Esophagus squamous epithelium (tissue), 5 donors: ENCODE data around the gene ZNF273. TPM values are rescaled to one million over a fixed set of nuclear protein-coding genes. Genes with fewer than 3 reads are reported as not detected.
"Not testable (repeated sequence)": the region's sequence is repeated elsewhere in the genome, so short reads cannot be mapped to it uniquely, and the experiment has no call there.

Experiments used
- DNase-seq: peaks from one replicate; lab custom pipeline; 2025; lab: John Stamatoyannopoulos, UW
- H3K27ac ChIP-seq, 4 donors: fragments of 200-600 bp; sonication (generic); one replicate each; pipeline ENCODE4 v1.5.1; 2016 to 2019; ENCODE audit warnings: mild to moderate bottlenecking in 1 of 4
- H3K27me3 ChIP-seq, 4 donors: fragments of 200-600 bp; sonication (generic); 1 replicate in 3 of 4; 2 replicates in 1 of 4; pipeline versions ENCODE4 v1.5.1 to v1.6.0; 2017 to 2021; ENCODE audit warnings: antibody characterized with exemption in 1 of 4
- H3K36me3 ChIP-seq, 3 donors: fragments of 200-600 bp; sonication (generic); one replicate each; pipeline ENCODE4 v1.5.1; 2016 to 2019
- H3K4me1 ChIP-seq, 3 donors: fragments of 200-600 bp; sonication (generic); one replicate each; pipeline ENCODE4 v1.5.1; 2017 to 2019
- H3K4me3 ChIP-seq, 4 donors: fragments of 200-600 bp; sonication (generic); 1 replicate in 3 of 4; 2 replicates in 1 of 4; pipeline ENCODE4 v1.5.1; 2016 to 2019; ENCODE audit warnings: mild to moderate bottlenecking in 2 of 4, moderate library complexity in 1 of 4
- H3K9me3 ChIP-seq, 3 donors: fragments of 200-600 bp; sonication (generic); one replicate each; pipeline ENCODE4 v1.5.1; 2016 to 2019
- CTCF ChIP-seq, 6 experiments: fragments of 450-650 bp in 4 of 6; fragments of 200-600 bp in 2 of 6; sonication (generic) in 2 of 6; IDR thresholded peaks; one replicate each; pipeline ENCODE4 v1.5.1; 2016 to 2019; ENCODE audit warnings: antibody characterized with exemption in 6 of 6, mild to moderate bottlenecking in 4 of 6, moderate library complexity in 4 of 6
- POLR2A ChIP-seq, 4 donors: fragments of 450-650 bp; IDR thresholded peaks; one replicate each; pipeline ENCODE4 v1.6.1; 2017; ENCODE audit warnings: antibody characterized with exemption in 4 of 4, mild to moderate bottlenecking in 4 of 4, moderate library complexity in 3 of 4
- WGBS, 2 donors: methylation state at CpG; one replicate each; pipeline ENCODE4 v1.1.5; 2018; 5-methylcytosine and 5-hydroxymethylcytosine counted together
- intact Hi-C: fragments of 100-400 bp; cut with DNase I; formaldehyde crosslinking; loops from one replicate; pipeline ENCODE4 v1.15.0; 2022
- total RNA-seq, 4 donors: library from RNA; depleted of rRNA; stranded (reverse); fragments of >200 nt; gene quantifications; one replicate each; pipeline ENCODE4 v1.1.0, GENCODE V29; 2016
- donor health status: DM: yes; HTN: yes; CAD: no.

ZNF273 gene
- total RNA-seq, 4 donors from 2014 or later: 8.0 to 43.3 (median 14.0) TPM

GRCh38 chr7:64907641-64908326 is 4.7 kb downstream of the ZNF273 start:
- TF ChIP-seq CTCF (IDR thresholded peaks at IDR 0.05): no peak
- no peak for TF ChIP-seq POLR2A (IDR thresholded peaks at IDR 0.05)
- peaks cover 0 to 5% (median 0%) of the 10 kb centered on the region in 3 donors for H3K36me3 ChIP-seq
- no peak for DNase-seq
- intact Hi-C loops: no loop called here
- no peak overlapping the region for H3K27ac ChIP-seq
- H3K4me3 ChIP-seq: no peak overlapping the region
- peaks cover 3 to 44% (median 13%) of the 10 kb centered on the region in 3 donors for H3K4me1 ChIP-seq
- H3K27me3 ChIP-seq: no peaks in the 10 kb centered on the region
- no peaks in the 10 kb centered on the region for H3K9me3 ChIP-seq
- 41 to 46% methylated on average over 5 of the region's 5 CpGs for WGBS, 2 donors

- H3K27me3 ChIP-seq: no peaks in the 10 kb centered on the region
- no peak for TF ChIP-seq POLR2A (IDR thresholded peaks at IDR 0.05)
- TF ChIP-seq CTCF (IDR thresholded peaks at IDR 0.05): no peak
- DNase-seq: no peak
- H3K27ac ChIP-seq: no peak overlapping the region
- H3K9me3 ChIP-seq: no peaks in the 10 kb centered on the region
- H3K36me3 ChIP-seq: peaks cover 0 to 11% (median 0%) of the 10 kb centered on the region in 3 donors
- peaks cover 3 to 43% (median 13%) of the 10 kb centered on the region in 3 donors for H3K4me1 ChIP-seq
- intact Hi-C loops: no loop called here
- H3K4me3 ChIP-seq: no peak overlapping the region
- WGBS, 2 donors: 84 to 93% methylated on average over 2 of the region's 2 CpGs
Measured at GRCh38 chr7:64908358-64908757, 5.3 kb downstream of the ZNF273 start.

GRCh38 chr7:64914557-64914956 is 11.5 kb downstream of the ZNF273 start:
- intact Hi-C loops: no loop called here
- no peak overlapping the region for H3K27ac ChIP-seq
- TF ChIP-seq CTCF (IDR thresholded peaks at IDR 0.05) (no peak), POLR2A (IDR thresholded peaks at IDR 0.05) (no peak)
- no peaks in the 10 kb centered on the region for H3K27me3 ChIP-seq
- H3K9me3 ChIP-seq: no peaks in the 10 kb centered on the region
- H3K36me3 ChIP-seq: peaks cover 0 to 61% (median 0%) of the 10 kb centered on the region in 3 donors
- no peak for DNase-seq
- 91 to 96% methylated on average over 3 of the region's 3 CpGs for WGBS, 2 donors
- H3K4me1 ChIP-seq: no peaks in the 10 kb centered on the region
- no peak overlapping the region for H3K4me3 ChIP-seq

- H3K4me1 ChIP-seq, H3K4me3 ChIP-seq, intact Hi-C loops, DNase-seq, H3K9me3 ChIP-seq, H3K27ac ChIP-seq, H3K27me3 ChIP-seq: not testable (repeated sequence)
- H3K36me3 ChIP-seq: peaks cover 0 to 68% (median 0%) of the 10 kb centered on the region in 3 donors
- WGBS, 2 donors: 80 to 85% methylated on average over 9 of the region's 9 CpGs
Measured at GRCh38 chr7:64915301-64915700, 12.2 kb downstream of the ZNF273 start.

- H3K4me1 ChIP-seq, H3K27ac ChIP-seq, H3K27me3 ChIP-seq, H3K4me3 ChIP-seq, DNase-seq, intact Hi-C loops: not testable (repeated sequence)
- WGBS, 2 donors: 90 to 91% methylated on average over 4 of the region's 4 CpGs
- H3K9me3 ChIP-seq: peaks cover 0 to 88% (median 35%) of the 10 kb centered on the region in 3 donors
- peaks cover 3 to 65% (median 3%) of the 10 kb centered on the region in 3 donors for H3K36me3 ChIP-seq
Measured at GRCh38 chr7:64928252-64929187, 25.4 kb downstream of the ZNF273 start.

GRCh38 chr7:64934478-64934877 is 31.4 kb downstream of the ZNF273 start:
- TF ChIP-seq CTCF (IDR thresholded peaks at IDR 0.05): no peak
- TF ChIP-seq POLR2A (IDR thresholded peaks at IDR 0.05): no peak
- DNase-seq: no peak
- intact Hi-C loops: no loop called here
- H3K36me3 ChIP-seq: peaks cover 0 to 7% (median 0%) of the 10 kb centered on the region in 3 donors
- 81 to 84% methylated on average over 1 of the region's 1 CpG for WGBS, 2 donors
- no peaks in the 10 kb centered on the region for H3K4me1 ChIP-seq
- H3K27ac ChIP-seq: no peak overlapping the region
- H3K9me3 ChIP-seq: peaks cover 0 to 41% (median 8%) of the 10 kb centered on the region in 3 donors
- no peak overlapping the region for H3K4me3 ChIP-seq
- no peaks in the 10 kb centered on the region for H3K27me3 ChIP-seq
